DND-41 (cell line): Measurements from ENCODE around the gene UACA.

ENCODE experiments used
- ATAC-seq: fragments of 200-7000 bp; cut with Tn5 transposase; 3 replicates; pipeline ENCODE4 v1.9.1; 2021; ENCODE audit warnings: low read depth; ENCODE audit not compliant: insufficient read depth
- DNase-seq: peaks from one replicate; pipeline ENCODE4 v3.0.0-alpha.2; 2020
- H2AFZ ChIP-seq: 2 replicates; pipeline ENCODE4 v1.6.0; 2012; ENCODE audit warnings: low read depth, low read length
- H3K27ac ChIP-seq: 2 replicates; pipeline ENCODE4 v1.5.1; 2012; ENCODE audit warnings: low read length, inconsistent platforms
- H3K27me3 ChIP-seq: fragments of 200-600 bp; sonication (generic); 2 replicates; pipeline ENCODE4 v1.6.0; 2012; ENCODE audit warnings: low read length, mild to moderate bottlenecking, inconsistent platforms; ENCODE audit not compliant: insufficient read depth, poor library complexity
- H3K36me3 ChIP-seq: 2 replicates; pipeline ENCODE4 v1.5.1; 2012; ENCODE audit warnings: low read length, inconsistent platforms; ENCODE audit not compliant: insufficient read depth
- H3K4me1 ChIP-seq: 2 replicates; pipeline ENCODE4 v1.5.1; 2012; ENCODE audit warnings: mild to moderate bottlenecking, low read length; ENCODE audit not compliant: insufficient read depth
- H3K4me2 ChIP-seq: 2 replicates; pipeline ENCODE4 v1.6.0; 2012; ENCODE audit warnings: mild to moderate bottlenecking, moderate library complexity, low read length, inconsistent platforms; ENCODE audit not compliant: insufficient read depth
- H3K4me3 ChIP-seq, 2 experiments: fragments of 200-600 bp in 1 of 2; shearing (Covaris generic) in 1 of 2; 2 replicates each; pipeline ENCODE4 v1.5.1; 2012 to 2016; ENCODE audit warnings: inconsistent platforms in 2 of 2, low read length in 2 of 2, mild to moderate bottlenecking in 2 of 2, low read depth in 1 of 2, moderate library complexity in 1 of 2
- H3K79me2 ChIP-seq: 2 replicates; pipeline ENCODE4 v1.6.0; 2012; ENCODE audit warnings: low read length, inconsistent platforms; ENCODE audit not compliant: insufficient read depth
- H3K9ac ChIP-seq: 2 replicates; pipeline ENCODE4 v1.6.0; 2012; ENCODE audit warnings: low read depth, mild to moderate bottlenecking, inconsistent platforms, low read length, moderate library complexity
- H3K9me3 ChIP-seq: 2 replicates; pipeline ENCODE4 v1.5.1; 2012; ENCODE audit warnings: low read length, moderate library complexity, mild to moderate bottlenecking, inconsistent platforms; ENCODE audit not compliant: insufficient read depth, severe bottlenecking
- H4K20me1 ChIP-seq: 2 replicates; pipeline ENCODE4 v1.6.0; 2012; ENCODE audit warnings: low read length; ENCODE audit not compliant: insufficient read depth
- CTCF ChIP-seq: IDR thresholded peaks from 2 replicates; pipeline ENCODE4 v1.5.1; 2012; ENCODE audit warnings: borderline replicate concordance, low read length, moderate library complexity, mild to moderate bottlenecking; ENCODE audit not compliant: poor library complexity, severe bottlenecking; ENCODE audit errors: extremely low read depth
- EZH2 ChIP-seq: IDR thresholded peaks from 3 replicates; pipeline ENCODE4 v1.6.1; 2012; ENCODE audit warnings: borderline replicate concordance, low read depth, mild to moderate bottlenecking, moderate library complexity, low read length, inconsistent platforms; ENCODE audit not compliant: severe bottlenecking

UACA gene

DNA sequence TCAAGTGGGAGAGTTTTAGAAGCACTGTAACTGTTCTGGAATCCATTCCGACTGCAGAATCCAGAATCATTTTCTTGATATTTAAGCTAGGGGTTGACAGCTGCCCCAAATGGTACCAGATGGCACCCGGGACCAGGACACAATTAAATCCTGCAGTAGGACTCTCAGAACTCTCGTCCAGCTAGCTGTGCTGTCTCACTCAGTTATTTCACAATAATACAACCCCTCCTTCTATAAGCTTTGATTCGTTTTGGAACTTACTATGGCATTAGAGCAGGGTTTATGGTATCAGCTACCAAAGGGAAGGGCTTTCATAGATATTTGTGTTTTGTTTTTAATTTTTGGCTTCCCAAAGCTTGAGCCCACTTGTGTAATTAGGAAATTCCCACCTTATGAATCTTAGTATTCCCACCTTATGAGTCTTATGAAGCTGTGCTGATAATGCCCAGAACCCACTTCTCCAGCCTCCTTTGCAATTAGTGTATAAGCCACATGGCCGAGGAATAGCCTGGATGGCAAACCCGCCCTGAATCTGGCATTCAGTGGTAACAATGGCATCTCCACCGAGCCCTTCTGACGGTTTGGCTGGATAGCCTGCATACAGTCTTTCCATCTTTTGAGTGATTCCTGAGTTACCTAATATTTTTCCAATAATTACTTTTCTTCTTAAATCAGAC is 120.1 kb downstream of the UACA start:
- DNase-seq (no peak), ATAC-seq (no peak)
- no peak overlapping the region for H3K27ac ChIP-seq
- H3K79me2 ChIP-seq, result no peaks in the 10 kb centered on the region
- H3K36me3 ChIP-seq, result no peaks in the 10 kb centered on the region
- H3K4me1 ChIP-seq, result no peaks in the 10 kb centered on the region
- no peaks in the 10 kb centered on the region for H3K27me3 ChIP-seq
- no peak overlapping the region for H3K9ac ChIP-seq
- no peak overlapping the region for H3K4me2 ChIP-seq
- H3K4me3 ChIP-seq, result no peak overlapping the region
- no peaks in the 10 kb centered on the region for H4K20me1 ChIP-seq
- H2AFZ ChIP-seq, result no peak overlapping the region
- no peak for TF ChIP-seq EZH2
- no peak for TF ChIP-seq CTCF
- H3K9me3 ChIP-seq, result no peaks in the 10 kb centered on the region

GRCh38 chr15:70636540-70637165 is 126.7 kb downstream of the UACA start:
- Histone ChIP-seq H3K4me3 (no peak overlapping the region), H3K4me1 (no peaks in the 10 kb centered on the region), H3K4me2 (no peak overlapping the region), H3K9ac (no peak overlapping the region), H3K36me3 (no peaks in the 10 kb centered on the region), H3K27ac (no peak overlapping the region), H3K79me2 (no peaks in the 10 kb centered on the region), H2AFZ (no peak overlapping the region), H3K9me3 (no peaks in the 10 kb centered on the region), H3K27me3 (no peaks in the 10 kb centered on the region), H4K20me1 (no peaks in the 10 kb centered on the region)
- TF ChIP-seq CTCF (peak; percentile 31), EZH2 (no peak)
- DNase-seq (no peak), ATAC-seq (no peak)

GRCh38 chr15:70635895-70636294 is 127.5 kb downstream of the UACA start:
- no peaks in the 10 kb centered on the region for H3K27me3 ChIP-seq
- H4K20me1 ChIP-seq, result no peaks in the 10 kb centered on the region
- no peak overlapping the region for H3K4me2 ChIP-seq
- H3K79me2 ChIP-seq, result no peaks in the 10 kb centered on the region
- no peaks in the 10 kb centered on the region for H3K36me3 ChIP-seq
- no peaks in the 10 kb centered on the region for H3K9me3 ChIP-seq
- no peak overlapping the region for H2AFZ ChIP-seq
- ATAC-seq (no peak), DNase-seq (no peak)
- H3K4me3 ChIP-seq, result no peak overlapping the region
- H3K4me1 ChIP-seq, result no peaks in the 10 kb centered on the region
- no peak overlapping the region for H3K9ac ChIP-seq
- TF ChIP-seq EZH2, result no peak
- TF ChIP-seq CTCF, result no peak
- no peak overlapping the region for H3K27ac ChIP-seq
